ENCODE data around the gene TP53BP1.

TP53BP1 gene

GRCh38 chr15:43406189-43406588, 86.8 kb downstream of the TP53BP1 start (continued):
- TF ChIP-seq CREB5 (CRISPR knock-in tag; IDR thresholded peaks at IDR 0.05; ENCODE audit: low read depth) (peak; percentile 23; the same call in 1 of the 2 replicates), ARNTL (CRISPR knock-in tag; IDR thresholded peaks at IDR 0.05; ENCODE audit: borderline replicate concordance, low read depth) (no peak), PPARA (CRISPR knock-in tag; IDR thresholded peaks at IDR 0.05; ENCODE audit: borderline replicate concordance) (no peak)

GRCh38 chr15:43404130-43404529, 88.8 kb downstream of the TP53BP1 start:
- TF ChIP-seq PATZ1 (CRISPR knock-in tag; IDR thresholded peaks at IDR 0.05; ENCODE audit: borderline replicate concordance) = no peak
- no peak for TF ChIP-seq SNAI2 (CRISPR knock-in tag; IDR thresholded peaks at IDR 0.05)
- no peak for TF ChIP-seq PPARA (CRISPR knock-in tag; IDR thresholded peaks at IDR 0.05; ENCODE audit: borderline replicate concordance)
- no peak for TF ChIP-seq POU6F1 (CRISPR knock-in tag; IDR thresholded peaks at IDR 0.05; ENCODE audit: borderline replicate concordance, low read depth)
- no peak for TF ChIP-seq ZFP3 (CRISPR knock-in tag; IDR thresholded peaks at IDR 0.05)
- no peak for TF ChIP-seq TCF4 (CRISPR knock-in tag; IDR thresholded peaks at IDR 0.05; ENCODE audit: borderline replicate concordance)
- no peak for TF ChIP-seq CSRNP3 (CRISPR knock-in tag; IDR thresholded peaks at IDR 0.05)
- no peak for TF ChIP-seq CSDC2 (CRISPR knock-in tag; IDR thresholded peaks at IDR 0.05)
- TF ChIP-seq ZNF70 (CRISPR knock-in tag; IDR thresholded peaks at IDR 0.05) = no peak
- TF ChIP-seq BACH2 (CRISPR knock-in tag; IDR thresholded peaks at IDR 0.05; ENCODE audit: borderline replicate concordance) = no peak
- TF ChIP-seq ISL1 (CRISPR knock-in tag; IDR thresholded peaks at IDR 0.05) = no peak
- no peak for TF ChIP-seq ARNTL (CRISPR knock-in tag; IDR thresholded peaks at IDR 0.05; ENCODE audit: borderline replicate concordance, low read depth)
- no peak for TF ChIP-seq RARB (CRISPR knock-in tag; IDR thresholded peaks at IDR 0.05)
- no peak for TF ChIP-seq TOX (CRISPR knock-in tag; IDR thresholded peaks at IDR 0.05; ENCODE audit: borderline replicate concordance)
- no peak for TF ChIP-seq ZNF8 (CRISPR knock-in tag; IDR thresholded peaks at IDR 0.05)
- TF ChIP-seq TSHZ2 (CRISPR knock-in tag; IDR thresholded peaks at IDR 0.05) = no peak
- no peak for TF ChIP-seq ZNF565 (CRISPR knock-in tag; conservative IDR thresholded peaks at IDR 0.05; ENCODE audit: low read depth)
- no peak for TF ChIP-seq OSR1 (CRISPR knock-in tag; IDR thresholded peaks at IDR 0.05)
- no peak for TF ChIP-seq ESRRG (CRISPR knock-in tag; IDR thresholded peaks at IDR 0.05)

GRCh38 chr15:43403616-43404015, 89.3 kb downstream of the TP53BP1 start:
- no peak for ATAC-seq
- TF ChIP-seq ZNF565 (CRISPR knock-in tag; conservative IDR thresholded peaks at IDR 0.05; ENCODE audit: low read depth) (no peak), ISL1 (CRISPR knock-in tag; IDR thresholded peaks at IDR 0.05) (no peak), ZNF70 (CRISPR knock-in tag; IDR thresholded peaks at IDR 0.05) (no peak), CREB5 (CRISPR knock-in tag; IDR thresholded peaks at IDR 0.05; ENCODE audit: low read depth) (no peak), ARNTL (CRISPR knock-in tag; IDR thresholded peaks at IDR 0.05; ENCODE audit: borderline replicate concordance, low read depth) (no peak), CSDC2 (CRISPR knock-in tag; IDR thresholded peaks at IDR 0.05) (no peak), ZNF8 (CRISPR knock-in tag; IDR thresholded peaks at IDR 0.05) (no peak), SNAI2 (CRISPR knock-in tag; IDR thresholded peaks at IDR 0.05) (no peak), PATZ1 (CRISPR knock-in tag; IDR thresholded peaks at IDR 0.05; ENCODE audit: borderline replicate concordance) (no peak), ZC3H10 (CRISPR knock-in tag; IDR thresholded peaks at IDR 0.05) (no peak)

More at GRCh38 chr15:43404130-43404529, 88.8 kb downstream of the TP53BP1 start:
- no peak for ATAC-seq
